NAMALWA (cell line): ENCODE results near the gene VSX2.

Experiments used
- DNase-seq: peaks from one replicate; pipeline ENCODE4 v3.0.0-alpha.2; 2015; ENCODE audit warnings: low spot score

Gene VSX2

DNA sequence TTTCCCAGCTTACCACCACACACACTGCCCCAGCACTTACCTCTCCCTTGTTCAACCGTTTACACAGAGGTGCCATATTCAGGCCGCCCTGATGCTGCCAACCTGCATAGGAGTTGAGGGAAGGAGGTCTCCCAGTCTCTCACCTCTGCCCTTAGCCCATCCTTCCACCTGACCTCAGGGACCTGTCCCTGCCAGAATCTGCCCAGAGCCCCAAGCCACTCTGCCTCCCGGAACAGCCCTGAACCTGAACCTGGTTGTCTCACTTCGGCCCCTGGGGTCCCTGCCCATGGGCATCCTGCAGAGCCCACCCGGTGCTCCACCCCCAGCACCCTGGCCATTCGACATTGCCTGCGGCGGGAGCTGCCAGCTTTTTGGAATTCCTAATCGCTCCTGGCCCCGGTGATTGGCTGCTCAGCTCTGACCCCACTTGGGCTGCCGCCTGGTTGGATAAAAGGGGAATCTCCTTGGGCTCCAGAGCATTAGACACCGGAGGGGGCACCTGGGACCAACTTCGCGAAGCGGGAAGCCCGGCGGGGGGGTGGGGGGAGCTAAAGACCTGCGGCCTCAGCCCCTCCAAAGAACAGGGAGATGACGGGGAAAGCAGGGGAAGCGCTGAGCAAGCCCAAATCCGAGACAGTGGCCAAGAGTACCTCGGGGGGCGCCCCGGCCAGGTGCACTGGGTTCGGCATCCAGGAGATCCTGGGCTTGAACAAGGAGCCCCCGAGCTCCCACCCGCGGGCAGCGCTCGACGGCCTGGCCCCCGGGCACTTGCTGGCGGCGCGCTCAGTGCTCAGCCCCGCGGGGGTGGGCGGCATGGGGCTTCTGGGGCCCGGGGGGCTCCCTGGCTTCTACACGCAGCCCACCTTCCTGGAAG is at the start of gene VSX2:
Gene VSX2 (plus strand): TSS at position 476 of the 874 bp plus-strand sequence. CDS start 113 bp downstream, at position 589.
- no peak for DNase-seq

DNA sequence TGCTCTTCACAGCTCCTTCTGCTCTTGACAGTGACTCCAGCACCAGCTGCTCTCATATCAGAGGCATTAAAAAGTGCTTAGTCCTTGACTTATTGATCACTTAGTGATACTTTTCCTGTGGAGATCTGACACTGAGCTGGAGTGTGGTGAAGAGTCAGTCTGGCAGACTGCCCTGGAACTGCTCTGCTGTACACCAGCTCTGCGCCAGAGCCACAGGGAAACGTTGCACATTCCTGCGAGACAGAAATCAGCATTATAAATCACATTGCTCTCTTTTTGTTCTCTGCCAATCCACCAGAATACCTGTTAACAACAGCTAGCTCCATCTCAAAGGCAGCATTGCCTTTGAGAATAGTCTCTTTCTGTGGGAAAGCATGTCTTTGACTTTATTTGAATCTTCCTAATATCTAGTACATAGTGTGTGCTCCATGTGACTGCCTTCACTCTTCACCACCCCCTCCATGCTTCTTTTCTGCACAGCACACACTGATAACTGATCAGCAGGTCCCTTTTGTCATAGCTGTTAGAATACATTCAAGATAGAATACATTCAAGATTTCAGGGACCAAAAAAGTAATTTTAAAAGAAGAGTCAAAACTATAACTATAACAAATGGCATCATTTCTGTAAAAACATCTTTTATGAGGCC is 48.2 kb upstream of the VSX2 start:
- DNase-seq: no peak

DNA sequence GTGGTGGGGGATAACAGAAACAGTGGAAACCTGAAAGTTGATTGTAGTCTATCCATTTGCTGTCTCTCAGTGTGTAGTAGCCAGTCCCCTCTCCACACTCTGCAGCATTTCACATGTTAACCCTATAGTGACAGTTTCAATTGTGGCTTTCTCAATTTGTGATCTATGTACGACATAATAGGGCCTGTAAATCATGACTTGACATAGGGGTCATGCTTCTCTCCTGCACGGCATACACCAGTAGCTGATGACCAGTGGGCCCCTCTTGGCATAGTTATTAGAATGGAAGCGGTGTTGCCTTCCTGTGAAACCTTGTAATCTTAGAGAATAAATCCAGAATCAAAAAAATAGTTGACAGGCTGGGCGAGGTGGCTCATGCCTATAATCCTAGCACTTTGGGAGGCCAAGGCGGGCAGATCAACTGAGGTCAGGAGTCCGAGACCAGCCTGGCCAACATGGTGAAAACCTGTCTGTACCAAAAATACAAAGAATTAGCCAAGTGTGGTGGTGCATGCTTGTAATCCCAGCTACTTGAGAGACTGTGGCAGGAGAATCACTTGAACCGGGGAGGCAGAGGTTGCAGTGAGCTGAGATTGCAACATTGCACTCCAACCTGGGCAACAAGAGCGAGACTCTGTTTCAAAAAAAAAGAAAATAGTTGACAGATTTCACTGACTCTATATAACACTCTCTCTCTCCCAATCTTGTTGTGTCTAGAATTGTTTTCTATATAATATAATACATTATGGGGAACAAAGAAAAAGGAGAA is 44.6 kb upstream of the VSX2 start:
- DNase-seq: no peak

DNA sequence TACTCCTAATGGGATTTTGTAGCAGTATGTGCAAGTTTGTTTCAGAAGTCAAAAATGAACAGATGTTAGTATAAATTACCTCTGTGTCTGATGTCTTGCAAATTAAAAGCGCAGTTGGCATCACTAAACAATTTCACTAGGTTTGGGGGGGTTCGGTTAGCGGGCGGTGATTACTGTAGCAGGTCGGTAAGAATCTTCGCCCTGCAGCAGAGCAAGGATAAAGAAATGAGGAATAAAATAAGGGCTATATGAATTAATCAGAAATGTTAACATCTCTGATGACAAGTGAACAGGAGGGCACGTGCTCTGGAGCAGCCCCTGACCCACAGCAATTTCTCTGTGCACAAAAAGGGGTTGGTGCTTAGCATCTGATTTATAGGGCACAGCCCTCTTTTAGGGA is 43.6 kb upstream of the VSX2 start:
- no peak for DNase-seq

DNA sequence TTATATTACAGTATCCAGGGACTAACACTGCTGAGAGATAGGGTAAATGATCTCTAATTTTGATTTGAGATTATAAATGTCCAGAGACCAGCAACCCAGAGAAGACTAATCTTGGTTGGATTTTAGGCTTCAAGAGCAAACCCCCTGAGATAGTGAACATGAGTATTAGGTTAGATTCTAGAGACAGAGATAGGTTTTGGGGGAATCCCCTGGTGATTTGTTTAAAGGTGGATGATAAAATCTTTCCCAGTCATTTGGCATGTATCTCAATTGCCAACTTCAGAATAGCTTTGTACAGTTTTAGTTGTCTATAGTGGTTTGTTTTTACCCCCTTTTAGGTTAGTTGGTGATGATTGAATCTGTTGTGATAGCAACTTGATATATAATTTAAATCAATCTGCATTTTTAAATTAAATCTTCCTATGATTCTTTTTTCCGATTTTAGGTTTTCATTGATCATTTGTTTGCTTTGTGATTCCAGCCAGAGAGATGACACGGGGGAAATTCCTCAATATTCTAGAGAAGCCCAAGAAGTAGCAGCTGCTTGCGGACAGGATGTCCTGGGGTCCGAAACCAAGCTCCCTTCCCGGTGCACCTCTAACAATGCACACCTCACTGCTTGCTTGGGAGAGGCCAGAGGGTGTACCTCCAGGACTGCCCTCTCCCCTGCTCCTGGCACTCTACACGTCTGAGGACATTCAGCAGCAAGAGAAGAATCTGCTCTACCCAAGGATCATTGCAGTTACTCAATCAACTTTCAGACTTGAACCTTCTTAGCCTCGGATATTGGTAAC is 40.6 kb upstream of the VSX2 start:
- no peak for DNase-seq

DNA sequence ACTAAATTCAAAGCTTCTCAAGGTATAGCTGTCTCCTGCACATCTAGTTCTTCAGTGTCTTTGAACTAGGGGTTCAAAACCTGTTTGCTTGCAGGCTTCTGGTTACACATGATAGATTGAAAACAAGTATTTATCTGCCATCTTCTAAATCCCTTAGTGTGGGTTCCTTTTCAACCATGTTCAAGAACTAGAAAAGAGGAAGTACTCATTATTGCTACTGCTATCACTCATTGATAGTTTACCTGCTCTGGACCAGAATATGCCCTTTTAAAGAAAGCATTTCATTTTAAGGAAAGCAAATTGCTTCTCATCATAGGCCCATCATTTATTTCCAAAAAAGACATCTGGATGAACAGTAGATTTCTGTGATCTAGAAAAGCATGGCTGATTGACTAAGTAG is 37.1 kb upstream of the VSX2 start:
- no peak for DNase-seq

DNA sequence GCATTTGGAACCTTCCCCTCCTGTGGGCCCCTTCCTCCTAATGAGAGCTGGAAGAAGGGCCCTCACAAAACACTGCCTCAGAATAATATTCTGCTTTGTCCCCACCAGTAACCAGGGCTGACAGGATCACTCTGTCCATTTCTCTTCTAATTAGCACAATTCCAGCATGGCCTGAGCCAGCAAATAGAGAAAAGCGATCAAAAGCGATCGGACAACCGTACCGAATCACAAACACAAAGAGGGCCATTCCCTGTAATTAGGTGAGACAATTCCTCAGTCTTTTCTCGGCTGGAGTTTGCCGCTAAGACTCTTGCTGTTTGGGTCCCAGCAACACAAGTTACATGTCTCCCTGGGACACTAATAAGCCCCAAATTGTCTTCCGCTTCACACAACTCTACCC is 35.6 kb upstream of the VSX2 start:
- no peak for DNase-seq

DNA sequence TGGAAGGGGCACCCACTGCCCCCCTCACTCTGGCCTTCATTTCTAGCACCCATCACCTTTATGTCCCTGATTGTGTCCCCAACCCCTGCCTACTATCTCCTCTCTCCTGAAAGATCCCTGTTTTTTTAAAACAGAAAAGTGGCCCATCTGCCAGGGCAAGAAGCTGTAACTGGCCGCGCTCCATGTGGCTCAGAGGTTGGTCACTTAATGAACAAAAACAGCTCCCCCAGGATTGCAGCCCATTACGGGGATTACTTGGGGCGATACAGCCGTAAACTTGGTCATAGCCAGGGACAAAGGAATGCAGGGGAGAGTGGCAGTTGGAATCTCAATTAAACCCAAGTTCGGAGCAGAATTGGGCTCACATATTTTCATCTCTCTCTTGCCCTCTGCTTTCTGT is 34.8 kb upstream of the VSX2 start:
- no peak for DNase-seq

DNA sequence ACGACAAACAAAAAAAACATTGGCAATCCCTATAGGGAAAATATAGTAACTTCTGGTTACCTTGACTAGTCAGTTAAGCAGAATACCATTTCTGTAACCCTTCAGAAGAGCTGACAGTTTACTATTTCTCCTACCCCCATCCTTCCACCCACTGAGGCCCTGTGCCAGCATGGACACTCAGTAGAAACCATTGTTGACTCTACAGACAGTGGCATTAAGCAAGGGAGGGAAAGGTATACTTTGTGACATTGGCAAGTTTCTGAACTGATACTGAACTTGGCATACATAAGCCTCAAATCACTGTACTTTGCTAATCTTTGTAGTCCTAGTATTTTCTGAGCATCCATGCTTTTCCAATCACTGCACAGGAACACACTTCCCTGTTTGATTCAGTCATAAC is 33.4 kb upstream of the VSX2 start:
- DNase-seq: no peak

DNA sequence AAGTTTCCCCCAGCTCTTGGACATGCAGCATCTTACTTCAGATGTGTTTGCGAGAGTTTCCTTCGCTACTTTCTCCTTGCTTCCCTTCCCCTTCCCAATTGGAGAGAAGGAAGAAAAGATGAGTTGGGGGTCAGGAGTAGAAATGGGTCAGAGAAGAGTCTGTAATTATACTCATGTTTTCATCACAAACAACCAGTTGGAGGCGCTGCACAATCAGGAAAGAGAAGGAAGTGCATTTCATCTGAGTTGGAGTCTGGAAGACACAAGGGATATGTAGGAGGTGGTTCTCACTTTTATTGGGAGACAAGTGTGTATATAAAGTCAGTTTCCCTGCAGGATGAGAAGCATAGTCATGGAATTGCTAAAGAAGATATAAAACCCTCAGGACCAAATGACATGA is 31.3 kb upstream of the VSX2 start:
- DNase-seq: peak; percentile 25

DNA sequence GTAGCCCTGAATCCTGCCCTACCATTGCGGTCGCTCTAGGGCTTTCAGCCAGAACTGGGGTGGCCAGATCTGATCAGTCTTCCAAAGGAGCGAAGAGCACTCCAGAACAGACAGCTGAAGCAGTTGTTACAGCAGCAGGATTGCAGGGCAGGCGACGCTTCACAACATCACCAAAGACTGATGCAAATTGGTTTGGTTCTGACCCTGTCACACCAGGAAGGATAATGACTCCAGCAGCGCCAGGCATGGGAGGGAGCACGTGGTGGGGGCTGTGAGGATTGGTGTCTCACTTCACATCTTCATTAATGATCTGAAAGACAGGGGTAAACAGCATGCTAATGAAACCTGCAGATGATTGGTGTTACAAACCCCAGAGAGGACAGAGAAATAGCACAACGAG is 30.6 kb upstream of the VSX2 start:
- DNase-seq: no peak

DNA sequence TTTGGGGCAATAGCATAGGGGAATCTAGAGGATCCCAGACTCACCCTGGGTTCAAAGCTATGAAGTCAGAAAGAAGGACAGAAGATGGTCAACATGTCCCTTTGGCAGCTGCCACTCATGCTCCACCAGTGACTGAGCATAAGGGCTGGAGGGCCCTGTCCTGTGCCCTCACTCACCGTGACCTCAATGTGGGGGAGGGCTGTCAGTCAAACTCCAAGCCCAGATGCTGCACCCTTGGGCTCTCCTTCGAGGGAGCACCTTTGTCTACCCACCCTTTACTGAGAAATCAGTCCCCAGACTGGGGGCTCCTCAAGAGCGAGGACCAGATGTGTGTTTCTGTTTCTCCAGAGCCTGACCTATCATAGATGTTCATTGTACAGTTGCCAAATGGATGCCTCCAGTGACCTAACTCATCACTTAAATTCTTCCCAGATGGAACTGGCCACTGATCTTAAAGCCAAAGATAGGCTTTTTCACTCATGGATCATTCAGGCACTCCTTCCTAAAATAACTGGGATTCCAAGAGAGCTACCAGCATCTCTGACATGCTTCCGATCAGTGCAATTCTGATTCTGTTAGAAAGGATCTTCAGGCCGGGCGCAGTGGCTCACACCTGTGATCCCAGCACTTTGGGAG is 27.2 kb upstream of the VSX2 start:
- DNase-seq: no peak

DNA sequence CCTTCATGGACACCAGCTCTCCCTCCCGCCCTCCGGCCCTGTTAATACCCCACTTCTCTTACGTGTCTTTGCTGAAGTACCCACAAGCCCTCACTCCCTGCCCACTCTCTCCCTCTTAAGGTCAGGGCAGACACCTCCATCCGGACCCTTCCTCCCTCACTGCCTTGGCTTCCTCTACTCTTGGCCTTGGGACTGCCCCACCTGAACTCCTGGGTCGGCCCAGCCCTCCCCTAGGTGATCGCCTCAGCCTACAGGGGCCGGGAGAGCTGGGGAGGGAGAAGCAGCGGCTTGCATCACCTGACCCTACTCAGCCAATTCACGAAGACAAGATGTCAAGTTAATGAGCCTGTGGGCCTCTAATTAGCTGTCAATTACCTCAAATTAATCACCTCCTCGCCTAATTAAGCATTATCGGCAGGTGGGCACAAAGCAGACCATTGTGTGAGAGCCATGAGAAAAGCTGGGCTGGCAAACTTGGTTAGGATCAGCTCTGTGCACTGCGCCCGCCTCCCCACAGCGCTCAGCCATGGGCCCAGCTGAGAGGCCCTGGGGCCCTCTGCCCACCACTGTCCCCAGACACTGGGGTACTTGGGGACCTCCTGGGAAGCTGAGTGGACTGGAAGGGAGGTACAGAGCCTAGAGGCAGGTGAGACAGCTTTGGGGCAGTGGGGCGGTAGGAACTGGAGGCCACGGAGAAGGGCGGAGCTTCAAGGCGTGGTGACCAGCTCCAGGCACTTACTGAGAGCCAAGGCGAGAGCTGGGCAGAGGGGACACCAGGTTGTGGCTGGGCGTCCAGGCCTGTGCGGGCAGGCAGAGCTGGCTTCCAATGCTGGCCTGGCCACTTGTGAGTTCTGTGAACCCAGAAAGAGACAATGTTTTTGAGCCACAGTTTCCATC is 25.1 kb upstream of the VSX2 start:
- no peak for DNase-seq

DNA sequence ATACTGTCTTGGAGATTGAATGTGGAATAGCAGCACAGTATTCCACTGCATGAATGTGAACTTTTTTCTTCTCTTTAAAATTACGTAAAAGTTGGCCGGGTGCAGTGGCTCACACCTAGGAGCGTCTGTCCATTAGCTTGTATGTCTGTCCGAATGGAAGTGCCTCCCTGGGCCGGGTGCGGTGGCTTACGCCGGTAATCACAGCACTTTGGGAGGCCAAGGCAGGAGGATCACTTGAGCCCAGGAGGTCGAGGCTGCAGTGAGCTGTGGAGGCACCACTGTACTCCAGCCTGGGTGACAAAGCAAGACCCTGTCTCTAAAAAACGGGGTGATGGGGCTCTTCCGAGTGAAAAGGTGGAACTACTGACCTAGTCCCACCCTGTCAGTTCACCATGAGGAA is 22.6 kb upstream of the VSX2 start:
- no peak for DNase-seq

DNA sequence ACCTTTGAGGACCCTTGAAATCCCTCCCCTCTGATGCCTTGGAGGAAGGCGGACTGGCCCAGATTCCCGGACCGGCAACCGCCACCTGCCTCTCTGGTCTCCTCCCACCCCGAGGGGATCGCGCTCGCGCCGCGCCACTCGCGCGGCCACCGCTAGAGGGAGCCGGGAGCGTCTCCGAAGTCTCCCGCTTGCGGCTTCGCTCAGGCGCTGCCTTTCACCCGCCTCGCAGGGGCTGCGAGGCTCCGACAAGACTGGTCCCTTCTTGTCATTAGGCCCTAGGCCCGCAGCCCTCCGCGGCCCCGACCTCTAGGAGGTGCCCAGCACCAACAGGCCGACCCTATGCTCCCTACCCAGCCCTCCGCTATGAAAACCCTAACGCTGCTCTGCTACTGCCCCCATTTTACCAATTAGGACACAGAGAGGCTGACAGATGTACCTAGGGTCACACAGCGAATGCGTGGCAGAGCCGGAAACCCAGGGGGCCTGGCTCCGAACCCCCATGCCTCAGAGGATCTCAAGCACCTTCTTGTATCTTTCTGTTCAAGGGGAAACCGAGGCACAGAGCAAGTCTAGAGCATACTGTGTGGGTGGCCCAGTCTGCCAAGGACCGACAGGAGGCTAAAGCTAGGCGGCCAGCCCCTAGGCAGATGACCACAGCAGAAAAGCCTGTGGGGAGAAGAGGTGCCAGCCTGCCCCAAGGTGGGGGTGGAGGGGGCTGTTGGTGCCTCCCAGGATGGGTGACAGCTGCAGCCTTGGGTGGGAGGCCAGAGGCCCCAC is 21.4 kb upstream of the VSX2 start:
- DNase-seq: no peak

DNA sequence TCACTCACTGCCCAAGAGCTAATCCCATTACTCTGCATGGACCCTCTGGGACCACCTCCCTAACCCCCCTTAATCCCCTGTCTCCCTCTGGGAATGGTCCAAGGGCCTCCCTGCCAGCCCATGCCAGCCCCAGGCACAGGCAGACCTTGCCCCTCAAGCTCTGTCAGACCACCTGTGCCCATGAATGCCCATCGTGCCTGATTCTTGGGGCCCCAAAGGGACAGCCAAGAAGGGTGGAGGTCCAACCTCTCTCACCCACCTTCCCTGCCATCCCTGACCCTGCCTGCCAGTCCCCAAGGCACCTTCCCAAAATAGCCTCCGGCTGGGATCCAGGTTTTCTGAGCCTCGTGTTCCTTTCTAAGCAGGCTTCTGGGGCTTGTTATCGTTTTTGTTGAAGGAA is 20.8 kb upstream of the VSX2 start:
- no peak for DNase-seq

DNA sequence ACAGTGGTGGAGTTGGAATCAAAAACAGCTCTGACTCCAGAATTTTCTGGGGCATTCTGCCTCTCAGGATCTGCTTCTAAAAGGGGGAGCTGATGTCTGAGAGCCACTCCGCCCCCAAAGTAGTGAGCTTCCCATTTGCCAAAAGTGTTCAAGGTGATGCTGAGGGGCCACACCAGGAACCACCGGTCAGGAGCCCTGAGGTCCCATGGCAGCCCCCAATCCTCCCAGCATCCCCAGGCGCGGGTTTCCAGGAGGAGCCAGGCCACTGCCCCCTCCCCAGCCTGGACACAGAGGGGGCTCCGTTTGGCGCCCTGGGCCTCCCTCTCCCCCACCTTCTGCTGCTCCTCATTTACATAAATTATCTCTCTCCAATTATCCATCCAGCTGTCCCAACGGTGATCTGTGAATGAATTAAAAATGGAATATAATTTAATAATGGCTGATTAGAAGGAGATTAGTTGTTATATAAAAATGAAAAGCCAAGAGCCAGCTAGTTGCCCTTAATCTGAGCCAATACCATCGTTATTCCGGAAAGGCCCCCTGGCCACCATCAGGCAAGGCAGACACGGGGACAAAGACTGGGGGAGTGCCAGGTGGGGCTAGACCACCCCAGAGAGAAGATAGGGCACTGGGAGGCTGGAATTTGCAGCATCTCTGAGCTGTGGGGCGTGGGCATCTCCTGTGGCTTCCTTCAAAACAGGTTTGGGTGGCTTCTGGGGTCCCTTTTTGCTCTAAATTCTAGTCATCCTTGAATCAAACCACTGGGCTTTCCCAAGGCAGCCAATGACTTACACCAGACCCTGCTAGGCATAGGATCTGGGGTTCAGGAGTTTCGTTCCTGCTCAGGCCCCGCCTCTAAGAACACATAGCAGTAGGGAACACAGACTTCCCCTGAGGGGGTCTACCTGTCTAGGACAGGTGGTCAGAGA is 19.7 kb upstream of the VSX2 start:
- DNase-seq: no peak

DNA sequence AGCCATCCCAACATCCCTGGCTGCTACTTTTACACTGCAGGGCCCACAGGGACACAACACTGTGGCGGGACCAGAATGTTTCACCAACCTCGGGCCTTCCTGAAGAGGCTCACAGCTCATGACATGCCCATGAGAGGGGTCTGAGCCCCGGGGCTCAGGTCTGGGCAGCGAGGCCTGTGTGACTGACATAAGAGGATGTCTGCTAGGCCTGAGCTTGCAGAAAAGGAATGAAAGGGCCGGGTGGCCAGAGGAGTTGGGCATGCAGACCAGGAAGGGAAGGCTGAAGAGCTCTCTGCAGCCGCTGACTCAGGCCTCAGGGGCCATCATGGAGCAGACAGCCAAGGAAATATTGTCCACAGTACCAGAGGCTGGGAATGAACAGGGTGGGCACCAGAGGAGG is 18.3 kb upstream of the VSX2 start:
- no peak for DNase-seq

DNA sequence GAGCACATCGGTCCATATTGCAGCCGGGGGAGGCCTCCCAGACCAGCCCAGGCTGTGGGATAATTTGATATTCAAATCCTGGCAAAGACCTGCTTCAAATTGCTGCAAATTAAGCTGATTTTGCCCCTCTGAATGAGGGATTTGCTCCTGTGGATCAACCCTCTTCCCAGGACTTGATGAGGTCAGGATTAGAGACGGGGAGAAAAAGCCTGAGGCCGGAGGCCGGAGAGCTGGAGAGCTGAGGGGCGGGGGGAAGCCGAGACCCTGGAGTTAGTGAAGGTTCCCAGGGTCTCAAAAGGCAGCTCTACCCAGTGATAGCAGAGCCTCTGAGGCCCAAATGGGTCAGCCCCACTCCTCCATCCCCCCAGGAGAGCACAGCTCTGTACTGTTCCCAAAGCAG is 17.5 kb upstream of the VSX2 start:
- DNase-seq: no peak
